VCaP (cell line): ENCODE measurements around the gene RGS1.

Experiments
- H3K27ac ChIP-seq: fragments of 450-650 bp; 2 replicates; pipeline ENCODE4 v1.5.1; 2017
- TF ChIP-seq, protein P1 (sequence below): fragments of 450-650 bp; conservative IDR thresholded peaks from 2 replicates; pipeline ENCODE4 v1.5.1; 2017; ENCODE audit warnings: mild to moderate bottlenecking, moderate library complexity

The RGS1 gene

DNA sequence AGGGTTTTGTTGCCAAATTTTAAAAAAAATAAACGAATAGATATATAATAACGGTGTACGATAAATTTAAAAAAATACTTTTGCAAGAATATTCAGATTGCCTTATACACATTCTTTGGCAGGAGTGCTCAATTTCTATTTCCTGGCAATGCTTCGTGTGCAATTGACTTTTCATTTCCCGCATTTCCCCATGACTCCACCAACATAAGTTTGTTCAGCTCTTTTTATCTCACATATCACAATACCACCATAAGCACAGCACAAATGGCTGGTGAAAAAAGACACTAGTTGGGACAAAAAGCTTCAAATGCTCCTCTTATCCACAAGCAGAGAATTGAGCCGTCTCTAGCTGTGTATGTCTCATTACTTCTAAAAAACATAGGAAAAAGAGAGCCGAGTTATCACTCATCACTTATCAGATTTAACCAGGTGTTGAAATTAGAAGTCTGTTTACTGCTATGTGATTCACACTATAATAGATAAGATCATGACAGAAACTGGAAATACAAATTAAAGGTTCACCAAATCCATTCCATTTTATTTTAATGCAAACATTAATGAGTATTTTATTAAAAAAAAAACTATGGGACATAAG lies 28.9 kb upstream of the RGS1 start:
- H3K27ac ChIP-seq = no peak overlapping the region
- TF ChIP-seq, protein P1, sequence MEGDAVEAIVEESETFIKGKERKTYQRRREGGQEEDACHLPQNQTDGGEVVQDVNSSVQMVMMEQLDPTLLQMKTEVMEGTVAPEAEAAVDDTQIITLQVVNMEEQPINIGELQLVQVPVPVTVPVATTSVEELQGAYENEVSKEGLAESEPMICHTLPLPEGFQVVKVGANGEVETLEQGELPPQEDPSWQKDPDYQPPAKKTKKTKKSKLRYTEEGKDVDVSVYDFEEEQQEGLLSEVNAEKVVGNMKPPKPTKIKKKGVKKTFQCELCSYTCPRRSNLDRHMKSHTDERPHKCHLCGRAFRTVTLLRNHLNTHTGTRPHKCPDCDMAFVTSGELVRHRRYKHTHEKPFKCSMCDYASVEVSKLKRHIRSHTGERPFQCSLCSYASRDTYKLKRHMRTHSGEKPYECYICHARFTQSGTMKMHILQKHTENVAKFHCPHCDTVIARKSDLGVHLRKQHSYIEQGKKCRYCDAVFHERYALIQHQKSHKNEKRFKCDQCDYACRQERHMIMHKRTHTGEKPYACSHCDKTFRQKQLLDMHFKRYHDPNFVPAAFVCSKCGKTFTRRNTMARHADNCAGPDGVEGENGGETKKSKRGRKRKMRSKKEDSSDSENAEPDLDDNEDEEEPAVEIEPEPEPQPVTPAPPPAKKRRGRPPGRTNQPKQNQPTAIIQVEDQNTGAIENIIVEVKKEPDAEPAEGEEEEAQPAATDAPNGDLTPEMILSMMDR = 0 out of 2 replicates have a peak, but pooled peaks have one; percentile 2

DNA sequence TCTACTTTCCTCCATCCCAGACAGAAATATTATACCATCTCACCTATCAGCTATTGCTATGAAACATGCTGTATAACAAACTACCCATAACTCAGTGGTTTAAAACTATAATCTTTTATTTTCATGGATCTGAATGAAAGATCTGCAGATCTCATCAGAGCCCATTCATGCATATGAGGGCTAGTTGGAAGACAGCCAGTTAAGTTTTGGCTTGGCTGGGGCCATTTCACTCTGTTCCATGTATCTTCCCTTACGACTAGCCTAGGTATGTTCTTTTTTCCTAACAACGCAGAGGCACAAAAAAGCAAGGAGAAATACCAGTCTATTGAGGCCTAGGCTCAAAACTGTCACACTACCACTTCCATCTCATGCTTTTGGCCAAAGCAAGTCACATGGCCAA lies 28.1 kb upstream of the RGS1 start:
- no peak overlapping the region for H3K27ac ChIP-seq
- TF ChIP-seq, protein P1 = no peak

DNA sequence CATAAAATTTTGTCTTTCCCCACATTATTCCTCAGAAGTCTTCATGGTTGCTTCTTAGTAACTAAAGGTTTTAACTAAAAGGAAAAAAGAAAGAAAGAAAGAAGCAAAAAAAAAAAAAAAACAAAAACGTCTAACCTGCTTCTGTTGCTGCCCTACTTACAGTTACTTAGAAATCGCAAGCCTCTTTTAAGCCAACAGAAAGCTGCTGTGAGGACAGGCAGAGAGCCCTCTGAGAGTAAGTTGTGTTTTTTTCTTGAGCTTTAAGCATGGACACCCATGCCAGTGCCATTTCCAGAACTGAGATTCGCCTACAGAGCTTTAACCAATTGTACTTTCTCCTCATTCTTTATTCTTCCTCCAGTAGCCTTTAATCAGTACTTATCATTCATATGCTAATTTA lies 25.6 kb upstream of the RGS1 start:
- TF ChIP-seq, protein P1 = no peak
- no peak overlapping the region for H3K27ac ChIP-seq

DNA sequence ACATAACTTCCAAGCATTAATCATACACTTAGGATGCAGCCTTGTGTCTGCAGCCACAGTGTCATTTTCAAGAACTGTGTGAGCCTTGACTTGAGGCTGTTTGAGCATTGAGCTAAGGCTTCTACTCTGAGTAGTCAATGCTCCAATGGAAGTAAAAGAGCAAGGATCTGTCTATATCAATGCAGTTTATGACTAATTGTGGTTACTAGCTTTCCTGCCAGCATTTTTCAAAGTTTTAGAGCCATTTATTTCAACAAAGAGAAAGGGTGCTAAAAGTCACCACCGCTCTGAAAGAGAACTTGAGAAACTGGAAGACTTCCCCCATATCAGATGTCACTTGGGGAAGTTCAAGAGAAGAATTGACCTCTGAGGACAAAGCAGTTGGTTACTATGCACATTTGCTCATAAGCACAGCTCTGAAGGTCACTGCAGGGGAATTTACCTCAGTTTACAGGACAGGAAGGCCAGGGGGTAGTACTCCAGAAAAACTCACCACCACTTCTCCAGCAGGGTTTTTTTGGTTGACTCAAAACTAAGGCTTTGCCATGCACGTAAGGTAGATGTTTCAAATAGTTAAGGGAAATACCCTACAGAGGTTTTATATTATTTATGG lies 24.5 kb upstream of the RGS1 start:
- H3K27ac ChIP-seq = no peak overlapping the region
- TF ChIP-seq, protein P1 = no peak

DNA sequence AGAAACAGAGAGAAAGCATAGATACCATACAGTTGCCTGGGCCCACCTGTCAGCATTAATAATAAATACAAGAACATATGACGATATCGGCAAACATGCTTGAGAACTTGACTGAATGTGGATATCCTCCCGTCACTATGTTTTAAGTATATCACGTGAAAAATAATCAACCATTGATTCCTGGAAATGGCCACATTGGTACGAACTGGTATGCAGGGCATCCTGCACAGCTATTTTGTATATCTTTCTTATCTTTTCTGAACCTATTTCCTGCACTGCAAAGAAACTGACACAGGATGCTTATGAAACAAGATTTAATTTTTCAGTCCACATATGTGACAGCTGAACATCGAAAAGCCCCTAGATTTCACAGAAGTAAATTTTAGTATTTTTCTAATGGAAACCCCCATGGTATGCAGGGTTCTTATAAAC lies 22.8 kb upstream of the RGS1 start:
- H3K27ac ChIP-seq = no peak overlapping the region
- TF ChIP-seq, protein P1 = no peak

DNA sequence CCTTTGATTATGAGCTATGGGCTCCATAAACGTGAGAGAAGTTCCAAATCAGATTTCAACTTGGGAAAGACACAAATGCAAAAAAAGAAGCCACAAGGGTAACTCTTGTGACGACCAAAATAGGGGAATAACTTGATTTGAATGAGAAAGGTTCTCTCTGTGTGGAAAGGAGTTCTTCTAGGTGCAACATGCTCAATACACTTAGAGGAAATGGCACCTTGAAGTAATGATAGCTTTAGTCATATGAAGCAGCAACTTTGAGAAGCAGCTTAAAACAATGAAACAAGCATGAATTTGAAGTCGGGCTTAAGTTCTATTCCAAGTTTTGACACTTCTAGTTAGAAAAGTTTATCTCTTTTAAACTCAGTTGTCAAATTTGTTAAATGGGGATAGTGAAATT lies 21.8 kb upstream of the RGS1 start:
- TF ChIP-seq, protein P1 = no peak

DNA sequence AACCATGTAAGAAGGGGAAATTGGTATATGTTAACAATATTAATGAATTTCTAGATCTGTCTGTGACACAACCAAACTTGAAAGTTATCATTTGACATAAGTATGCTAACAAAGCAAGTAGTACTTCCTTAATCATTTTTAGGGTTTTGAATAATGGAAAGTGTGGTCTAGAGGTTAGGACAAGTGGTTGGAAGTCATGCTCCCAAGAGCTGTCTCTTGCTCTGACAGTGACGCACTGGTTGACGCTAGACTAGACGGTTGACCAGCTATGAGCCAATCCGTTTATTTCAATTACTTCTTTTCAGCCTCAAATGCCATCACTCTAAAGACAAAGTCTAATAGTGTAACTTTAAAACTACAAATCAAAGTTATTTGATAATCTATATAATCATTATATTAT lies 20.7 kb upstream of the RGS1 start:
- TF ChIP-seq, protein P1 = no peak
- H3K27ac ChIP-seq = no peak overlapping the region

More for the DNA sequence above, 21.8 kb upstream of the RGS1 start:
- H3K27ac ChIP-seq = no peak overlapping the region
